ENCODE data around the gene FBXO38. TPM values are rescaled to one million over a fixed set of nuclear protein-coding genes. Genes with fewer than 3 reads are reported as not detected.

Gene FBXO38
- total RNA-seq, 3 donors from 2014 or later, result 50.6 to 80.9 (median 67.5) TPM

DNA sequence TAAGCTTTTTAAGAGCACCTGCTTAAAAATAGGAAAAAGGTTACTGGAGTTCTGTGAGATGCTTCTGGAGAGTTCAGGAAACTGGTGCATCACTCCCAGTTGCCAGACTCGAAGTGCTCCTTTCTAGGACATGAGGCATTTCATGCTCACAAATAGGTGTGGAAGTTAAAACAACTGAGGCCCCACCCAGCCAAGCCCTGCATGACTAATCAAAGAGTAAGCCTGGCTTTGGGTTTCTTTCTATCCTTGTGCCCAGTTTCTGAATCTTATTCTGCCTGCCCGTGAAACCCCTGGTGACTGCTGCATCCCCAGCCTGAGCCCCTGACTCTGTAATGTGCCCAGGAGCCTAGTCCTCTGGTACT lies 40.7 kb upstream of the FBXO38 start:
- intact Hi-C loops (cut with DNase I; ENCODE audit: low total_unique reads), result no loop called here
- no peak for DNase-seq (ENCODE audit: low spot score in 2 of 2)
- no peaks in the 10 kb centered on the region for H3K9me3 ChIP-seq
- no peak overlapping the region for H3K4me3 ChIP-seq
- H3K27me3 ChIP-seq, result no peaks in the 10 kb centered on the region
- no peak overlapping the region for H3K27ac ChIP-seq
- H3K36me3 ChIP-seq, result peaks cover 3% of the 10 kb centered on the region
- TF ChIP-seq POLR2AphosphoS5 (IDR thresholded peaks at IDR 0.05) (no peak), POLR2A (IDR thresholded peaks at IDR 0.05) (no peak), CTCF (IDR thresholded peaks at IDR 0.05) (no peak)
- no peaks in the 10 kb centered on the region for H3K4me1 ChIP-seq

GRCh38 chr5:148343603-148344487 lies 39.9 kb upstream of the FBXO38 start:
- no peaks in the 10 kb centered on the region for H3K27me3 ChIP-seq
- no peak overlapping the region for H3K27ac ChIP-seq
- H3K36me3 ChIP-seq, result peaks cover 3% of the 10 kb centered on the region
- intact Hi-C loops (cut with DNase I; ENCODE audit: low total_unique reads), result no loop called here
- no peak overlapping the region for H3K4me3 ChIP-seq
- no peak for DNase-seq (ENCODE audit: low spot score in 2 of 2)
- H3K4me1 ChIP-seq, result no peaks in the 10 kb centered on the region
- no peaks in the 10 kb centered on the region for H3K9me3 ChIP-seq
- TF ChIP-seq CTCF (IDR thresholded peaks at IDR 0.05) (no peak), POLR2A (IDR thresholded peaks at IDR 0.05) (no peak), POLR2AphosphoS5 (IDR thresholded peaks at IDR 0.05) (no peak)

DNA sequence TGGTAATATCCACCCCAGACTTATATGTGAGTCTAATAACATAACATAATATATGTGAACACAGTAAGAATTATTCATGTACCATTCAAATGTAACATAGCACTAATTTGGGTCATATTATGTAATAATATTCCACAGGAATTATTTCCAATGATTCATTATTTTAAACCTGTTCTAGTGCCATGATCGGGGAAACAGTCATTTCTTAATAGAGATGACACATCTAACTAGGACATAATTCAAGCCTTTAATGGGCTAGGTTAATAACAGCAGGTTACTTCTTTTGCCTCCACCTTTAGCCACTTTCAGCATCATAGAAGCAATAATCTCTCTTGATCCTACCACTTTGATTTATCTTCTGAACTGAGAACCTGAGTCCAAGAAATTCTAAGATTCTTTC lies 36.1 kb upstream of the FBXO38 start:
- Histone ChIP-seq H3K27me3 (no peaks in the 10 kb centered on the region), H3K27ac (no peak overlapping the region), H3K36me3 (no peaks in the 10 kb centered on the region), H3K4me3 (no peak overlapping the region), H3K9me3 (no peaks in the 10 kb centered on the region), H3K4me1 (no peaks in the 10 kb centered on the region)
- intact Hi-C loops (cut with DNase I; ENCODE audit: low total_unique reads), result no loop called here
- TF ChIP-seq POLR2AphosphoS5 (IDR thresholded peaks at IDR 0.05), result no peak
- TF ChIP-seq POLR2A (IDR thresholded peaks at IDR 0.05), result no peak
- TF ChIP-seq CTCF (IDR thresholded peaks at IDR 0.05), result no peak
- no peak for DNase-seq (ENCODE audit: low spot score in 2 of 2)

DNA sequence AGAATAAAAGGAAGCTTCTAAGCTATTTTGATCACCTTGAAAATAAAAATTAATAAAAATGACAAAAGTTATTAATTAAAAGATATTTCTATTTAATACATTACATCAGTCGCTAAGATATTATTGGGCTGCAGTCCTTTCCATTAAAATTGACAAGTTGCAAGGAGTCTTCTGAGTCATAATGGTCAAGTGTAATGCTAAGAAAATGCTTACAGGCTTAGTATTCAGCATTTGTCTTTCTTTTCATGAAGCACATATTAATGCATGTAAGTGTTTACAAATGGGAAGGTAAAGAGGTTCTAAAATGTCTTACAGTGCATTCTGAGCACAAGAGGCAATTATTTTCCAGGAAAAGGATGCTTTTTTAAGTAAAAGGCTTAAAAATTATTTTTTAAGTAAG lies 31.1 kb upstream of the FBXO38 start:
- TF ChIP-seq CTCF (IDR thresholded peaks at IDR 0.05) (no peak), POLR2A (IDR thresholded peaks at IDR 0.05) (no peak), POLR2AphosphoS5 (IDR thresholded peaks at IDR 0.05) (no peak)
- DNase-seq (ENCODE audit: low spot score in 2 of 2), result no peak
- Histone ChIP-seq H3K4me3 (no peak overlapping the region), H3K4me1 (no peaks in the 10 kb centered on the region), H3K27me3 (no peaks in the 10 kb centered on the region), H3K36me3 (no peaks in the 10 kb centered on the region), H3K9me3 (no peaks in the 10 kb centered on the region), H3K27ac (no peak overlapping the region)
- intact Hi-C loops (cut with DNase I; ENCODE audit: low total_unique reads), result no loop called here

DNA sequence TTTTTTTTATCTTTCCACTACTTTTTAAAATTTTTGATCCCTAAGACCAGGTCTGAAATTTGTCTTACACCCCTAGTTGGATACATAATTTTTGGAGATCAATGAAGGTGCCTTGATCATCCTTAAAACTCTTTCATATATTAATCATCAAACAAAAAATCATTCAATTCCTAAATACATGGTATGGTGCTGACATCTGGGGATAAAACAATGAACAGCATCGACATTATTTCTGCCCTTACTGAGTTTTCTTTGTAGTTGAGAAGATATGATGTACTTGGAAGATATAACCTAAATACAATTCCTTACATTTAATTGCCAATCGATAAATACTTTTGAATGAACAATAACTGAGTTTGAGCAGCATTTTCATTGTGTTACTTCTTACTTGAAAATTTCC lies 30.1 kb upstream of the FBXO38 start:
- Histone ChIP-seq H3K27me3 (no peaks in the 10 kb centered on the region), H3K9me3 (no peaks in the 10 kb centered on the region)

More for the DNA sequence above, 30.1 kb upstream of the FBXO38 start:
- Histone ChIP-seq H3K27ac (no peak overlapping the region), H3K4me1 (no peaks in the 10 kb centered on the region), H3K4me3 (no peak overlapping the region), H3K36me3 (no peaks in the 10 kb centered on the region)
- no peak for DNase-seq (ENCODE audit: low spot score in 2 of 2)
- intact Hi-C loops (cut with DNase I; ENCODE audit: low total_unique reads), result no loop called here
- no peak for TF ChIP-seq POLR2AphosphoS5 (IDR thresholded peaks at IDR 0.05)
- TF ChIP-seq POLR2A (IDR thresholded peaks at IDR 0.05), result no peak
- TF ChIP-seq CTCF (IDR thresholded peaks at IDR 0.05), result no peak

All from breast epithelium (tissue), 4 donors.